Upper lobe of left lung (tissue), 6 donors: ENCODE measurements around the gene RGL1. TPM values are rescaled to one million over a fixed set of nuclear protein-coding genes. Genes with fewer than 3 reads are reported as not detected.

Experiments
- ATAC-seq, 2 donors: fragments of 200-7000 bp; cut with Tn5 transposase; one replicate each; pipeline ENCODE4 v1.9.1; 2022; ENCODE audit warnings: mild to moderate bottlenecking in 2 of 2, moderate library complexity in 2 of 2; ENCODE audit not compliant: low FRiP score in 2 of 2
- DNase-seq, 2 donors: peaks; one replicate each; pipeline ENCODE4 v3.0.0-alpha.2; 2019 to 2020
- H3K27ac ChIP-seq, 4 donors: fragments of 200-600 bp; sonication (generic); one replicate each; pipeline ENCODE4 v1.5.1; 2016 to 2019
- H3K27me3 ChIP-seq, 4 donors: fragments of 200-600 bp; sonication (generic); one replicate each; pipeline ENCODE4 v1.5.1; 2017 to 2019
- H3K36me3 ChIP-seq, 4 donors: fragments of 200-600 bp; sonication (generic); one replicate each; pipeline ENCODE4 v1.5.1; 2016 to 2019
- H3K4me1 ChIP-seq, 4 donors: fragments of 200-600 bp; sonication (generic); one replicate each; pipeline ENCODE4 v1.5.1; 2018 to 2019
- H3K4me3 ChIP-seq, 4 donors: fragments of 200-600 bp; sonication (generic); one replicate each; pipeline ENCODE4 v1.5.1; 2017 to 2019; ENCODE audit warnings: mild to moderate bottlenecking in 2 of 4, moderate library complexity in 1 of 4
- H3K9me3 ChIP-seq, 4 donors: fragments of 200-600 bp; sonication (generic); one replicate each; pipeline ENCODE4 v1.5.1; 2018 to 2019
- EP300 ChIP-seq, 4 donors: sonication (generic); formaldehyde crosslinking; IDR thresholded peaks; one replicate each; pipeline ENCODE4 v1.5.1; 2017; ENCODE audit warnings: antibody characterized with exemption in 4 of 4, control low read depth in 2 of 4
- POLR2A ChIP-seq, 4 donors: fragments of 450-650 bp; IDR thresholded peaks; one replicate each; pipeline ENCODE4 v1.5.1; 2016 to 2017; ENCODE audit warnings: antibody characterized with exemption in 4 of 4, mild to moderate bottlenecking in 2 of 4
- POLR2AphosphoS5 ChIP-seq, 2 donors: sonication (generic); formaldehyde crosslinking; IDR thresholded peaks; one replicate each; pipeline ENCODE4 v1.5.1; 2017; ENCODE audit warnings: antibody characterized with exemption in 2 of 2
- WGBS, 2 donors: methylation state at CpG; one replicate each; pipeline ENCODE4 v1.1.5; 2017 to 2018; 5-methylcytosine and 5-hydroxymethylcytosine counted together
- total RNA-seq, 6 donors: library from RNA; depleted of rRNA in 4 of 6; stranded (reverse); fragments of >200 nt in 4 of 6; gene quantifications; one replicate each; pipeline versions ENCODE4 v1.1.0 to v1.2.1, GENCODE V29; 2016 to 2021
- TF ChIP-seq, protein P1 (sequence below), 6 experiments: fragments of 450-650 bp in 4 of 6; fragments of 200-600 bp in 2 of 6; sonication (generic) in 2 of 6; IDR thresholded peaks; one replicate each; pipeline ENCODE4 v1.5.1; 2016 to 2019; ENCODE audit warnings: antibody characterized with exemption in 6 of 6
- donor health status: DM: no; HTN: no; CAD: no; lungs with moderate emphysema.
- donor health status: DM: no; HTN: yes; CAD: no; lungs with severe emphysema.

The RGL1 gene
- total RNA-seq, 6 donors from 2014 or later = 24.1 to 38.9 (median 26.7) TPM

DNA sequence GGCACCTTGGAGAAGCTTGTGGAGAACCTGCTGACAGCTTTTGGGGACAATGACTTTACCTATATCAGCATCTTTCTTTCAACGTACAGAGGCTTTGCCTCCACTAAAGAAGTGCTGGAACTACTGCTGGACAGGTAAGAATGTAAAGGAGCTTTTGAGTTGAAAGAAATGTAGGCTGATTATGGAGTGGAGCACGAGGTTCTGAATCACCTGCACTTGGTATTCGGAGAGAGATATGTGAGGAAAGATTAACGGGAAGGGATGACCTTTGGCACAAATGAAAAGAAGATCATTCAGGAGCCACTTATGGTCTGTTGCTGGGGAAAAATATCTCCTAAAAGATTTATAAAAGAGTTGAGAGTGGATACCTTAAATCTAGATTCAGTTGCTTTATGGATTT, 42.7 kb downstream of the RGL1 start:
- H3K4me3 ChIP-seq = no peak overlapping the region
- WGBS, 2 donors = 80 to 86% methylated on average over 4 of the region's 4 CpGs
- ATAC-seq (no peak), DNase-seq (no peak)
- H3K4me1 ChIP-seq = peaks cover 10 to 25% (median 22%) of the 10 kb centered on the region in 4 donors
- no peaks in the 10 kb centered on the region for H3K36me3 ChIP-seq
- H3K9me3 ChIP-seq = no peaks in the 10 kb centered on the region
- H3K27ac ChIP-seq = peak overlapping the region in 1 of 4 donors; percentile 17
- no peaks in the 10 kb centered on the region for H3K27me3 ChIP-seq
- TF ChIP-seq, protein P1, sequence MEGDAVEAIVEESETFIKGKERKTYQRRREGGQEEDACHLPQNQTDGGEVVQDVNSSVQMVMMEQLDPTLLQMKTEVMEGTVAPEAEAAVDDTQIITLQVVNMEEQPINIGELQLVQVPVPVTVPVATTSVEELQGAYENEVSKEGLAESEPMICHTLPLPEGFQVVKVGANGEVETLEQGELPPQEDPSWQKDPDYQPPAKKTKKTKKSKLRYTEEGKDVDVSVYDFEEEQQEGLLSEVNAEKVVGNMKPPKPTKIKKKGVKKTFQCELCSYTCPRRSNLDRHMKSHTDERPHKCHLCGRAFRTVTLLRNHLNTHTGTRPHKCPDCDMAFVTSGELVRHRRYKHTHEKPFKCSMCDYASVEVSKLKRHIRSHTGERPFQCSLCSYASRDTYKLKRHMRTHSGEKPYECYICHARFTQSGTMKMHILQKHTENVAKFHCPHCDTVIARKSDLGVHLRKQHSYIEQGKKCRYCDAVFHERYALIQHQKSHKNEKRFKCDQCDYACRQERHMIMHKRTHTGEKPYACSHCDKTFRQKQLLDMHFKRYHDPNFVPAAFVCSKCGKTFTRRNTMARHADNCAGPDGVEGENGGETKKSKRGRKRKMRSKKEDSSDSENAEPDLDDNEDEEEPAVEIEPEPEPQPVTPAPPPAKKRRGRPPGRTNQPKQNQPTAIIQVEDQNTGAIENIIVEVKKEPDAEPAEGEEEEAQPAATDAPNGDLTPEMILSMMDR (IDR thresholded peaks at IDR 0.05) = no peak
- TF ChIP-seq POLR2AphosphoS5 (IDR thresholded peaks at IDR 0.05) (no peak), EP300 (IDR thresholded peaks at IDR 0.05) (no peak)

DNA sequence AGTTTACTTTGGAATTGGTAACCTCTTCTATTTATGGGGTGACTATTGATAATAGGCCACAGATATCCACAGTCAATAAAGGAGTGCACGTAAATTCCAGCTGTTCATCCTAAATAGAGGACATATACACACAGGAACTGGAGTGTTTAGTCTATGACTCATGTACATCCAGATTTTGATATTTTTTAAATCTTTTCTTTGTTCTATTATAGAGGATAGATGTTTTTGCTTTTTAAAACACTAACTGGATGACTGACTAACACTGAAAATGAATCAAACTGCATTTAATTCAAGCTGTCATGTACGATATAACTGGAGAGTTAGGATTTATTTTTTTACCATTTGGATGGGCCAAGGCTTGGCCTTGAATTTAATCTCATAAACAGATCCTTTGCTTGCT, 45.9 kb downstream of the RGL1 start:
- H3K4me3 ChIP-seq = no peak overlapping the region
- H3K4me1 ChIP-seq = peaks cover 0 to 9% (median 4%) of the 10 kb centered on the region in 4 donors
- TF ChIP-seq, protein P1 (IDR thresholded peaks at IDR 0.05) = no peak
- TF ChIP-seq EP300 (IDR thresholded peaks at IDR 0.05) = no peak
- TF ChIP-seq POLR2AphosphoS5 (IDR thresholded peaks at IDR 0.05) = no peak
- TF ChIP-seq POLR2A (IDR thresholded peaks at IDR 0.05) = no peak
- DNase-seq = no peak
- WGBS, 2 donors = 72 to 75% methylated on average over 2 of the region's 2 CpGs
- ATAC-seq = no peak
- peaks cover 0 to 4% (median 0%) of the 10 kb centered on the region in 4 donors for H3K36me3 ChIP-seq
- H3K9me3 ChIP-seq = no peaks in the 10 kb centered on the region
- no peak overlapping the region for H3K27ac ChIP-seq
- H3K27me3 ChIP-seq = no peaks in the 10 kb centered on the region

DNA sequence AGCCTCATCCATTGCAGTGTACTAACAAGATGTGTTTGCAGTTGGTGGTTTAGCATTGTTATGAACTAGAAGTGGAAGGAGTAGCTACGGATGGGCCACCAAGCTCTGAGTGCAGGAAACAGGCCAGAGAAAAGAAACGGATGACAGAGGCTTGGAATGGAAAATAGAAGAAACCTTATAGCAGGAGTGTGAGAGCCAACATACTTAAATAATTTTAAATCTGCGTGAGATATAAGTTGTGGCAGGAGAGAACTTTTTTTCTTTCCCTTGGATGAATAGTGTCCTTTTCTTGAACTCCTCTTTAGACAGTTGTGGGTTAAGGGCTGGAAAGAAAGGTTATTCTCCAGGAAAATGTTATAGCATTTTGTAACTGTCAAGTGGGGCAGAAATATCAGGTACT, 54.2 kb downstream of the RGL1 start:
- Histone ChIP-seq H3K9me3 (no peaks in the 10 kb centered on the region), H3K27me3 (no peaks in the 10 kb centered on the region), H3K4me1 (peaks cover 0 to 14% (median 9%) of the 10 kb centered on the region in 4 donors), H3K36me3 (peaks cover 0 to 4% (median 0%) of the 10 kb centered on the region in 4 donors), H3K27ac (no peak overlapping the region), H3K4me3 (no peak overlapping the region)
- DNase-seq (no peak), ATAC-seq (no peak)
- 92 to 93% methylated on average over 3 of the region's 3 CpGs for WGBS, 2 donors
- TF ChIP-seq EP300 (IDR thresholded peaks at IDR 0.05) (no peak), POLR2AphosphoS5 (IDR thresholded peaks at IDR 0.05) (no peak), POLR2A (IDR thresholded peaks at IDR 0.05) (no peak)
- TF ChIP-seq, protein P1 (IDR thresholded peaks at IDR 0.05) = no peak

DNA sequence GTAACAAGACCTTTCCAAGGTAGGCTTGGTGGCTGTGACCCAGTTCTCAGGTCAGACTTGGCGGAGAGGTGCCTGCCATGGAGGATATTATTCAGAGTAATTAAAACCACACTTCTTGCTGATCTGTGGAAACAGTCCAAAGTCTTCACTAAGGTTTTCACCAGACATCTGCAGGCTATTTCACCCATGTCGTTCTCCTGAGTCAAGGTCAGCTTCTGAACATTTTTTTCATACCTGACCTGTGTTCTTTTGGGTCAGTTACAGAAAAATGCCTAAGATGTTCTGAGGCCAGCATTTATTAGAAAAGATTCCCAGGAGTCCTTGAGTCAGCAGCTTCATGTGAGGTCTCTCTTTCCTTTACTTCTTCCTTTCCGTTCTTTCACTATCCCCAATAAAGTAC, 54.9 kb downstream of the RGL1 start:
- WGBS, 2 donors = 77 to 80% methylated on average over 3 of the region's 3 CpGs
- H3K27ac ChIP-seq = no peak overlapping the region
- no peak for ATAC-seq

More for the DNA sequence above, 54.9 kb downstream of the RGL1 start:
- Histone ChIP-seq H3K27me3 (no peaks in the 10 kb centered on the region), H3K4me3 (no peak overlapping the region), H3K9me3 (no peaks in the 10 kb centered on the region), H3K4me1 (peaks cover 0 to 14% (median 9%) of the 10 kb centered on the region in 4 donors), H3K36me3 (peaks cover 0 to 4% (median 0%) of the 10 kb centered on the region in 4 donors)
- TF ChIP-seq POLR2AphosphoS5 (IDR thresholded peaks at IDR 0.05) (no peak), EP300 (IDR thresholded peaks at IDR 0.05) (no peak), POLR2A (IDR thresholded peaks at IDR 0.05) (no peak)
- TF ChIP-seq, protein P1 (IDR thresholded peaks at IDR 0.05) = no peak
- no peak for DNase-seq
